Activated T-cell treated with anti-CD3 and anti-CD28 coated beads for 1 hour (primary cell): ENCODE measurements around the gene FAM89A.
"Not testable (repeated sequence)": the region's sequence is repeated elsewhere in the genome, so short reads cannot be mapped to it uniquely, and the experiment has no call there.

Experiments used
- DNase-seq: peaks from one replicate; pipeline ENCODE4 v3.0.0-alpha.2; 2020; ENCODE audit warnings: low read depth

The FAM89A gene

DNA sequence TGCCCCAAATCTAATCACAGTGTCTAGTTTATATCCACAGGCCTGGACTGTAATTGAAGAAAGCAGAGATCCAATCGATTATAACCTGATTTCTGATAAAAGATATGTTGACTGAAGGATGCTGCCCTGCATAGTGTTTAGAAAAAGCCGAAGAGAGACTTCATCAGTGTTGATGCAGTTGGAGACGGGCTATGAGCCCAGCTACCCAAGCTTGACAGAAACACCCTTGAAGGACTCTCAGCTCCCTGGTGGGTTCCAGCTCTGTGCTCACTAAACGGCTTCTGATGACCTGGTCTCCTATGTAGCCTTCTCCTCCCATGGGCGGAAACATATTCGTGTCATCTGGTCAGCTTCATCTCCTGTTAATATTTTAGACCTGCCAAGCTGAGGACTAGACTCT lies 10.2 kb downstream of the FAM89A start:
- DNase-seq, result no peak

DNA sequence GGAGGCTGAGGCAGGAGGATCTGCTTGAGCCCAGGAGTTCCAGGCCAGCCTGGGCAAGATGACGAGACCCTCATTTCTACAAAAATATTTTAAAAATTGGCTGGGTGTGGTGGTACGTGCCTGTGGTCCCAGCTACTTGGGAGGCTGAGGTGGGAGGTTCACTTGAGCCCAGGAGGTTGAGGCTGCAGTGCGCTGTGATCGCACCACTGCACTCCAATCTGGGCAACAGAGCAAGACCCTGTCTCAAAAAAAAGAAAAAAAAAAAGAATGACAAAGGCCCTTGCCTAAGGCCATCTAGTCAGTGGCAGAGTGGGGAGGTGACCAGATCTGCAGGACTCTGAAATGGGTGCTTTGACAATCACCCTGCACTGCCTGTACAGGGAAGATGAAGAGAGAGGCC lies 10.8 kb downstream of the FAM89A start:
- DNase-seq, result not testable (repeated sequence)

DNA sequence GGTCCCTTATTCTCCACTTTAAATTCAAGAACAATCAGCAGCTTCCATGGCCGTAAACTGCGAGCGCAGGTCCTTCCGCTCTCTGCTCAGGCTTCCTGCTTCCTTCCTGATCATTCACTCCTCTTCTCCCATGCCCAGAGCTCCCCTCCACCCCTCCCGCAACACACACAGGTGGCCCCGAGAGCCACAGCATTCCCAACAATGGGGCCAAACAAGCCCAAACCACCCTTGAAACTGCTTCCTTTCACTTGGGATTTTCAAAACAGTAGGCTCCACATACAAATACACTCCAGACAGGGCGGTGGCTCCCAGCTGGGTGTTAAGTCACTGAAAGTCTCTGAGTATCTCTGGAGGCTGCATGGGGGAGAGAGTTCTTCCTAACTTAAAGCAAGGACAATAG lies 11.4 kb downstream of the FAM89A start:
- no peak for DNase-seq

DNA sequence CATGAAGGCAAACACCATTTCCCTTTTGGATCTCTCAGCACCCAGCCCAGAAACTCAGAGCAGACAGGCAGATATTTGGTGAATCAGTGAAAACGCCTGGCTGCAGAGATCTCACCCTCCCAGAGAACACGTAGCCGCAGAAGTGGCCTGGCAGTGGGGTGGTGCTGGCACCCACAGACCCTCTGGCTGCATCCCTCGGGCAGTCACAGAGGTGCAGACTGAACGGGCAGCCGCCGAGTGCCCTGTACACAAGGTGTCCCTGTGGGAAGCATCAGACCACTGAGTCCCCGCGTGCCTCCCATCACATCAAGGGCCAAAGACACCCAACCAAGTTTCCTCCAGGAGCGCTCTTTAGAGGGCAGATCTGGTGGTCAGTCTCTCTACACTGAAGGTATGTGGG lies 12.1 kb downstream of the FAM89A start:
- no peak for DNase-seq

GRCh38 chr1:231027136-231027925 lies 12.7 kb downstream of the FAM89A start:
- DNase-seq, result no peak

GRCh38 chr1:231026576-231026975 lies 13.5 kb downstream of the FAM89A start:
- DNase-seq, result no peak

- DNase-seq, result no peak
Observed at GRCh38 chr1:231023150-231023549, 16.9 kb downstream of the FAM89A start.

- DNase-seq, result not testable (repeated sequence)
Observed at GRCh38 chr1:231022543-231022942, 17.5 kb downstream of the FAM89A start.

DNA sequence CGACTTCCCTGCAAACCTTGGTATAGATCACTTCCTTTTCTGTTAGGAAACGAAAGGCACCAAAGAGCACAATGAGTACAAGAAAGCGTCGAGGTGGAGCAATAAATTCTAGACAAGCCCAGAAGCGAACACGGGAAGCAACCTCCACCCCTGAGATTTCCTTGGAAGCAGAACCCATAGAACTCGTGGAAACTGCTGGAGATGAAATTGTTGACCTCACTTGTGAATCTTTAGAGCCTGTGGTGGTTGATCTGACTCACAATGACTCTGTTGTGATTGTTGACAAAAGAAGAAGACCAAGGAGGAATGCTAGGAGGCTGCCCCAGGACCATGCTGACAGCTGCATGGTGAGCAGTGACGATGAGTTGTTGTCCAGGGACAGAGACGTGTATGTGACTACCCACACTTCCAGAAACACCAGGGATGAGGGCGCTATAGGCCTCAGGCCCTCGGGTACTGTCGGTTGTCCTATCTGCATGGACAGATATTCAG lies 18.5 kb downstream of the FAM89A start:
- no peak for DNase-seq

- DNase-seq, result no peak
Observed at GRCh38 chr1:231020816-231021215, 19.2 kb downstream of the FAM89A start.

GRCh38 chr1:231020139-231020601 lies 19.9 kb downstream of the FAM89A start:
- no peak for DNase-seq

GRCh38 chr1:231019711-231020110 lies 20.3 kb downstream of the FAM89A start:
- no peak for DNase-seq

DNA sequence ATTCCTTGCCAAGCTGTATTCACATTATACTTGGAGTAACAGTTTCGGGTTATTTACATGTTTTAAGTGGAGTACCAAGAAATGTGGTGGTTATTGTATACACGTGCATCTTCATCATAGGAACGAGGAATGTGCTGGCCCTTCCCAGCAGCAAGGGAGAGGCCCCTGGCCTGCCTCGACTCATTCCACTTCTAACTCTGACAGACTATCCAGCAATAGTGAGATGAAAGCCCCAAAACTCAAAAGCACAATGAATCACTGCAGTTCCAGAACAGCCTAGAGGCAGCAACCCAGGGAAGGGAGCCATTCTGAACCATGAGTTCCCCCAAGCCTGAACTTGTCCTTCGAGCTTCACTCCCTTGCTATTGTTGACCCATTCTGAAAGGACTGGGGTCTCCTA lies 23.1 kb downstream of the FAM89A start:
- DNase-seq, result no peak

DNA sequence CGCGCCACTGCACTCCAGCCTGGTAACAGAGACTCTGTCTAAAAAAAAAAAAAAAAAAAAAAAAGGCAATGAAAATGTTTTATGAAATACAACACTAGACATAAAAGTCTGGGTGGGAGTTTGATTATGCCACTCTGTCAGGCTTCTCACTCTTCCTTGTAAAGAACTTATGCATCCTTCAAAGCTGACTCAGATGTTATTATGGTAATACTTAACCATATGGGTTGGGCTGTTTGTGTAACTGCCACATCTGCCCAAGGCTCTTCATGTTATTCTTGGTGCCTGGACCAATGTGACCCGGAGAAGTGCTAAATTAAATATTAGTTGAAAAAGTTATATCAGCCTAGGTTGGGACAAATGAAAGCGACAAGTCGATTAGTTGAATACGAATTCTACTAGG lies 23.8 kb downstream of the FAM89A start:
- DNase-seq, result no peak

DNA sequence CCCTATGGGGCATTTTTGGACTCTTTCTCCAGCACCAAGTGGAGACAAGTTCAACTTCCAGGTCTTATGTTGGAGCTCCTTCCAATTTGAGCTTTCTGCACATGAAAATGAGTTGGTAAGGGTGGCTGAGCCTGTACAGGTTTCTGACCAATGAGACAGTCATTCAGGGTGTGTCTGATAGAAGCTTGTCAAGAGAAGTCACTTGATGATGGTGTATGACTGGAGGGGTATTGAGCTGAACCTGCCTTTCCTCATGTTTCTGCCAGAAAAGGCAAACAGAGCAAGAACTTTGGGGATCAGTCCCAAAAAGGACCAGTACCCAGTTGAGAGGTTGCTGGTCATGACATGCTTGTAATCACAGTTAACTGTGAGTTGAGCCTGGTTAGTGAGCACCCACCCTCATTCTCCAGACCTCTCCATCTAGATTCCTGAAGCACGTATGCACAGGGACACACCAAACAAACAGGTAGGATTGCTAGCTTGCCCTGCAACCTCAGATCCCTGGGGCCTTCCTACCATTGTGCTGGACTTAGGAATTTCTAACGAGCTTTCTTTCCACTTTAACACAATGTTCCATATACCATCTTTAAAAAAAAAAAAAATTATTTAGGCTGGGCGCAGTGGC lies 26.6 kb downstream of the FAM89A start:
- no peak for DNase-seq

GRCh38 chr1:231011963-231012362 lies 28.1 kb downstream of the FAM89A start:
- no peak for DNase-seq

GRCh38 chr1:231011360-231011759 lies 28.7 kb downstream of the FAM89A start:
- no peak for DNase-seq

- not testable (repeated sequence) for DNase-seq
Observed at GRCh38 chr1:231007535-231007934, 32.5 kb downstream of the FAM89A start.

DNA sequence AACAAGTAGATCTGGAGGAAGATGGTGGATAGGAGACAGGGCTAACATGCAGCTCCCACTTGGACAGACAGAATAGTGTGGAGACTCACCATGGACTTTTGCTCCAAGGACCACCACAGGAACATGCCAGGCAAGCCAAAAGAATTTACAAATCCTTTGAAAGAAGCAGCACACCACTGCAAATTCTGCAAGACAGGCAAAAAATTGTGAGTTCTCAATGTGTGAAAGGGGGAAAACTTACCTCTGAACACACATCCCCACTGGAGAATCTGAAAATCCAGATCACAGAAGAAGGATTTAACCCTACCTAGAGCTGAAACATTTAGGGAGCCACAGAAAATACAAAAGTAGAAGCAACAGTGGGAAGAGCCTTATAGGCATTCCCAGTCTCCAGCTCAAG lies 38.2 kb downstream of the FAM89A start:
- no peak for DNase-seq

GRCh38 chr1:231000639-231001038 lies 39.4 kb downstream of the FAM89A start:
- no peak for DNase-seq

DNA sequence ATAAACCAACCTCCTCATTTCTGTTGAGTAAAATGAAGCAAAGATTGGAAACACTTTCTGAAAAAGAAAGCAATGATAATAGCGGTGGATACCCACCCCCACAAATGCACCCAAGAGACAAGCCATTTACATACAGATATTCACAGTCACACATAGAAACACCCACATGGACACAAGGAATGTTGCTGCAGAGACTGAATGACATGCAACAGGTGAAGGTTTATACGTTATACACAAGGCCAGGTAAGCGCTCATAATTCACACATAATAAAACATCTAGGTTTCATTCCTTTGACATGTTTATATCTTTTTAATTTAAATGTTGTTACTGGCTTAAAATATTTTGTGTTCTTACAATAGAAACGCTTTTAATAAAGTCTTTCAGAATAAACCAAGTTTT lies 39.9 kb downstream of the FAM89A start:
- no peak for DNase-seq

DNA sequence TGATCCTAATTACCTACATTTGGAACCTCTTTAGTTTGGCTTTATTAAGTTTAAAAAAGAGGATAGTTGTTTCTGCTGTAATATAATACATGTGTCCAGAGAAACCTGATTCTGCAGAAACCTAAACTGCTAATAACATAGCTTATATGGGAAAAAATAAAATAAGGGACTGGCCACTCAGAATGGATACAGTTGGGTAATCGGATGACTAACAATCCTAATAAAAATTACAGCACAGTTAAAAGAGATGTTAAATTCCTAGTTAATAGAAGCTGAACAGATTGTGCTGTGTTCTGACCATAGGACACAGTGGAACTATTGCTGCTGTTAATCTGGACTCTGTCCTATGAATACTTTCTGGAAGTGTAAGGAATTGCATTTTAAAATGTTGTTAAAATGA lies 45.2 kb downstream of the FAM89A start:
- no peak for DNase-seq

DNA sequence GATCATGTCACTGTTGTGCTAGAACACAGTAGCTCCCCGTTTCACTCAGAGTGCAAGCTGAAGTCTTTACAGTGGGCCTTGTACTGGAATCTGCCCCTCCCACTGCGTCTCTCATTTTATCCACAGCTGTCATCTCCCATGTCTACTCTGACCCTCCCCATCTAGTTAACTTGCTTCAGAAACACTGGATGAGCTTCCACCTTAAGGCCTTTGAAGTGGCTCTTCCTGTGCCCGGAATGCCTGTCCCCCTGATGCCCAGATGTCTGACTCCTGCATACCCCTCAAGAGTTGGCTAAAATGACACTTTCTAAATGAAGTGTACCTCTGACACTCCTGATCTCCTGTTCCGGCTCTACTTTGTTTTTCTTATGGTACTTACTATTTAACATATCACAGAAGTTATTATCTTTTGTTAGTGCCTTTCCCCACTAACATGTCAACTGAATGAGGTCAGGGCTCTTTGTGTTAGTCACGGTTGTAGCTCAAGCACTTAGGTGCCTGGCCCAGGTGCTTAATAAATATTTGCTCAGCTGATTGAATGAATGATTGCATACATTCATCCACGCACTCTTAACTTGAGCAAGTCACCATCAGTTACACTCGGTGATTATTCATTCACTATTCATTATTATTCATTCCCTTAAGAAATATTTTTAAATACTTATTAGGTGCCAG lies 47.8 kb downstream of the FAM89A start:
- no peak for DNase-seq
